Loucy (cell line): ENCODE data around the gene PPIG.
"Not testable (repeated sequence)": the region's sequence is repeated elsewhere in the genome, so short reads cannot be mapped to it uniquely, and the experiment has no call there.

Source experiments
- H2AFZ ChIP-seq: fragments of 200-600 bp; sonication (generic); 2 replicates; pipeline ENCODE4 v1.6.0; 2016; ENCODE audit warnings: antibody characterized with exemption, mild to moderate bottlenecking, low read length, moderate library complexity
- H3F3A ChIP-seq: fragments of 200-600 bp; 2 replicates; pipeline ENCODE4 v1.6.0; 2016; ENCODE audit warnings: antibody characterized with exemption, low read depth, mild to moderate bottlenecking
- H3K27me3 ChIP-seq: fragments of 200-600 bp; sonication (generic); 2 replicates; pipeline ENCODE4 v1.6.1; 2014; ENCODE audit warnings: low read length, mild to moderate bottlenecking; ENCODE audit not compliant: insufficient read depth, poor library complexity, severe bottlenecking
- H3K36me3 ChIP-seq: fragments of 200-600 bp; sonication (generic); 2 replicates; pipeline ENCODE4 v1.6.1; 2016; ENCODE audit warnings: low read length; ENCODE audit not compliant: insufficient read depth
- H3K4me1 ChIP-seq: fragments of 200-600 bp; sonication (generic); 2 replicates; pipeline ENCODE4 v1.5.1; 2014; ENCODE audit warnings: low read length, mild to moderate bottlenecking; ENCODE audit not compliant: insufficient read depth, poor library complexity, severe bottlenecking
- H3K4me2 ChIP-seq: fragments of 200-600 bp; sonication (generic); 2 replicates; pipeline ENCODE4 v1.6.0; 2014; ENCODE audit warnings: antibody characterized with exemption, low read length, low read depth, mild to moderate bottlenecking; ENCODE audit not compliant: poor library complexity, severe bottlenecking
- H3K4me3 ChIP-seq: fragments of 200-600 bp; sonication (generic); 2 replicates; pipeline ENCODE4 v1.5.1; 2014; ENCODE audit warnings: low read length, mild to moderate bottlenecking, mixed read lengths; ENCODE audit not compliant: poor library complexity, severe bottlenecking
- H3K79me2 ChIP-seq: fragments of 200-600 bp; sonication (generic); 2 replicates; pipeline ENCODE4 v1.6.1; 2014; ENCODE audit warnings: low read length; ENCODE audit not compliant: insufficient read depth
- H3K9ac ChIP-seq: fragments of 200-600 bp; sonication (generic); 2 replicates; pipeline ENCODE4 v1.6.0; 2014; ENCODE audit warnings: mild to moderate bottlenecking, low read depth, low read length, moderate library complexity; ENCODE audit not compliant: poor library complexity, severe bottlenecking
- H3K9me2 ChIP-seq: fragments of 200-600 bp; sonication (generic); replicated peaks from 2 replicates; pipeline ENCODE4 v1.6.1; 2016; ENCODE audit warnings: low read depth, low read length, mixed read lengths
- H3K9me3 ChIP-seq: fragments of 200-600 bp; sonication (generic); 2 replicates; pipeline ENCODE4 v1.6.1; 2014; ENCODE audit warnings: mild to moderate bottlenecking, antibody characterized with exemption, low read length, low read depth; ENCODE audit not compliant: insufficient read depth
- H4K20me1 ChIP-seq: fragments of 200-600 bp; sonication (generic); 2 replicates; pipeline ENCODE4 v1.6.0; 2014; ENCODE audit warnings: antibody characterized with exemption, low read length, mild to moderate bottlenecking; ENCODE audit not compliant: insufficient read depth, poor library complexity, severe bottlenecking
- CTCF ChIP-seq: fragments of 200-600 bp; sonication (generic); conservative IDR thresholded peaks from 2 replicates; pipeline ENCODE4 v1.5.1; 2014; ENCODE audit warnings: mild to moderate bottlenecking, antibody characterized with exemption, low read length
- EZH2phosphoT487 ChIP-seq: fragments of 200-600 bp; IDR thresholded peaks from 2 replicates; pipeline ENCODE4 v1.6.1; 2018; ENCODE audit warnings: antibody characterized with exemption, mild to moderate bottlenecking, moderate library complexity, borderline replicate concordance

Gene PPIG

GRCh38 chr2:169573160-169573973, 10.8 kb upstream of the PPIG start, which contains the start of gene FASTKD1:
TSS of gene FASTKD1 (minus strand) at chr2:169573865. CDS start at chr2:169572029, 1,836 bp downstream.
- Histone ChIP-seq H3K4me1 (peaks cover 25% of the 10 kb centered on the region), H3F3A (no peaks in the 10 kb centered on the region), H3K4me3 (peak within 1 kb of the TSS; percentile 88), H4K20me1 (peaks cover 20% of the 10 kb centered on the region), H3K9me2 (no peaks in the 10 kb centered on the region), H2AFZ (peak within 1 kb of the TSS; percentile 83), H3K27me3 (no peaks in the 10 kb centered on the region), H3K9ac (peak within 1 kb of the TSS; percentile 71), H3K79me2 (peaks cover 43% of the 10 kb centered on the region), H3K4me2 (peak within 1 kb of the TSS; percentile 78), H3K36me3 (no peaks in the 10 kb centered on the region), H3K9me3 (no peaks in the 10 kb centered on the region)
- TF ChIP-seq EZH2phosphoT487, result no peak
- TF ChIP-seq CTCF, result no peak

GRCh38 chr2:169573974-169574299, 10.2 kb upstream of the PPIG start:
- peak overlapping the region; percentile 78 for H3K4me2 ChIP-seq
- peaks cover 3% of the 10 kb centered on the region for H3K27me3 ChIP-seq
- H4K20me1 ChIP-seq, result peaks cover 20% of the 10 kb centered on the region
- H3K9me3 ChIP-seq, result no peaks in the 10 kb centered on the region
- peaks cover 42% of the 10 kb centered on the region for H3K79me2 ChIP-seq
- peaks cover 25% of the 10 kb centered on the region for H3K4me1 ChIP-seq
- no peak overlapping the region for H3K9ac ChIP-seq
- no peaks in the 10 kb centered on the region for H3K36me3 ChIP-seq
- H3K9me2 ChIP-seq, result no peaks in the 10 kb centered on the region
- TF ChIP-seq EZH2phosphoT487 (no peak), CTCF (no peak)
- H3K4me3 ChIP-seq, result peak overlapping the region; percentile 88
- peak overlapping the region; percentile 83; the same call in 1 of the 2 replicates for H2AFZ ChIP-seq
- H3F3A ChIP-seq, result no peaks in the 10 kb centered on the region

- Histone ChIP-seq H3K79me2 (peaks cover 36% of the 10 kb centered on the region), H3K4me1 (peaks cover 25% of the 10 kb centered on the region), H4K20me1 (peaks cover 20% of the 10 kb centered on the region)
- H3K9me2 ChIP-seq, H3K4me3 ChIP-seq, H3K9ac ChIP-seq, H2AFZ ChIP-seq, H3K36me3 ChIP-seq, H3K9me3 ChIP-seq, H3K4me2 ChIP-seq, H3F3A ChIP-seq, H3K27me3 ChIP-seq: not testable (repeated sequence)
Observed at GRCh38 chr2:169574539-169574938, 9.6 kb upstream of the PPIG start.

GRCh38 chr2:169575264-169575663, 8.9 kb upstream of the PPIG start:
- H2AFZ ChIP-seq, H3K36me3 ChIP-seq, H3K27me3 ChIP-seq, H3K9me2 ChIP-seq, H3F3A ChIP-seq, H3K4me3 ChIP-seq, H3K9me3 ChIP-seq, H3K9ac ChIP-seq, H3K4me2 ChIP-seq: not testable (repeated sequence)
- H3K4me1 ChIP-seq, result peaks cover 21% of the 10 kb centered on the region
- H3K79me2 ChIP-seq, result peaks cover 31% of the 10 kb centered on the region
- H4K20me1 ChIP-seq, result peaks cover 15% of the 10 kb centered on the region
